ENCODE data around the gene MEA1. TPM values are rescaled to one million over a fixed set of nuclear protein-coding genes. Genes with fewer than 3 reads are reported as not detected.

MEA1 gene
- total RNA-seq, 2 donors from 2014 or later = 41.2 to 49.6 TPM

DNA sequence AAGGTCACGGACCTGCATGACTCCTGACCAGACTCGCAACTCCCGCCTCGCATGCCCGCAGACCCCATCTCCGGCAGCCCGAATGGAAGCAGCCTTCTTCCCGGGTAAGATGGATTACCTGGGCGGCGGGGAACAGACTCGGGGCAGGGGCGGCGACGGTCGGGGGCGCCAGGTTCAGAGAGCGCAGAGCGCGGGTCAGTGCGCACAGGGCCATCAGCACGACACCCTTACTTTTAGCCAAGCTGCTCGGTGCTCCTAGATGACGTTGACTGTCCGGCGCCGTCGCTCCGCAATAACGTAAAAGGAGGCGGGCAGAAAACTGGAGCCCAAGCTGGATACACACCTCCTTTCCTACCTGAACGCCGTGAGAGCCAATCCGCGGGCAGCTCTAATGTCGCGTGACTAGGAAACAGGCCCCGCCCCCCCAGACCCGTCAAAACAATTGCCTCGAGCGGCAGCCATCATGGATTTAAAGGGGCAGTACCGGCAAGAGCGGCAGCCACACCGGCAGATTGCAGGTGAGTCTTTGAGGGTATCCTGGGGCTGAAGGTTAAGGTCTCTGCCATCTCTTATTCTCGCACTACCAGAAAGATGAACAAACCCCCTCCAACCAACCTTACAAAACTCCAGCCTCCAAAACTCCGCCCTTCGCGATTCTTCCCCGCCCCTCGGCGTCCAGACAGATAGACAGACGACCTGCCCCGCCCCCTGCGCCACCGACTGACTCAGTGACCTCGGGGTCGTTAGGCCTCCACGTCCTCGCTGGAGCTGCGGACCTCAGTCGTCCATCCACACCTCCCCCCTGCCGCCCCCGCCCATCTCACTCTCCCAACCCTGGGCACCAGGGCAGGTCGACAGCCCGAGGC is 45.7 kb upstream of the MEA1 start, which contains the start of the genes KLC4 and MRPL2:
TSS of gene KLC4 (plus strand) at position 464 of the 866 bp plus-strand sequence. CDS start 1,705 bp downstream, outside the sequence.
TSS of gene MRPL2 (minus strand) at position 267 of the 866 bp plus-strand sequence. CDS start at position 214, 53 bp downstream.
- Histone ChIP-seq H3K9me3 (no peaks in the 10 kb centered on the region), H3K27ac (peak within 1 kb of the TSS; percentile 73 to 91), H3K4me3 (peak within 1 kb of the TSS; percentile 80), H3K4me1 (ENCODE audit: control insufficient read depth in 1 of 2, low read depth in 2 of 2) (peaks cover 9 to 28% of the 10 kb centered on the region in 2 donors), H3K27me3 (replicated peaks; ENCODE audit: insufficient read depth) (no peaks in the 10 kb centered on the region), H3K36me3 (peaks cover 5% of the 10 kb centered on the region)
- TF ChIP-seq, protein P1, sequence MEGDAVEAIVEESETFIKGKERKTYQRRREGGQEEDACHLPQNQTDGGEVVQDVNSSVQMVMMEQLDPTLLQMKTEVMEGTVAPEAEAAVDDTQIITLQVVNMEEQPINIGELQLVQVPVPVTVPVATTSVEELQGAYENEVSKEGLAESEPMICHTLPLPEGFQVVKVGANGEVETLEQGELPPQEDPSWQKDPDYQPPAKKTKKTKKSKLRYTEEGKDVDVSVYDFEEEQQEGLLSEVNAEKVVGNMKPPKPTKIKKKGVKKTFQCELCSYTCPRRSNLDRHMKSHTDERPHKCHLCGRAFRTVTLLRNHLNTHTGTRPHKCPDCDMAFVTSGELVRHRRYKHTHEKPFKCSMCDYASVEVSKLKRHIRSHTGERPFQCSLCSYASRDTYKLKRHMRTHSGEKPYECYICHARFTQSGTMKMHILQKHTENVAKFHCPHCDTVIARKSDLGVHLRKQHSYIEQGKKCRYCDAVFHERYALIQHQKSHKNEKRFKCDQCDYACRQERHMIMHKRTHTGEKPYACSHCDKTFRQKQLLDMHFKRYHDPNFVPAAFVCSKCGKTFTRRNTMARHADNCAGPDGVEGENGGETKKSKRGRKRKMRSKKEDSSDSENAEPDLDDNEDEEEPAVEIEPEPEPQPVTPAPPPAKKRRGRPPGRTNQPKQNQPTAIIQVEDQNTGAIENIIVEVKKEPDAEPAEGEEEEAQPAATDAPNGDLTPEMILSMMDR (IDR thresholded peaks at IDR 0.05) = no peak
- ATAC-seq (ENCODE audit: insufficient number of reproducible peaks, low FRiP score, low read depth) = peak; percentile 96
- peak; percentile 95 for DNase-seq (ENCODE audit: low spot score)

DNA sequence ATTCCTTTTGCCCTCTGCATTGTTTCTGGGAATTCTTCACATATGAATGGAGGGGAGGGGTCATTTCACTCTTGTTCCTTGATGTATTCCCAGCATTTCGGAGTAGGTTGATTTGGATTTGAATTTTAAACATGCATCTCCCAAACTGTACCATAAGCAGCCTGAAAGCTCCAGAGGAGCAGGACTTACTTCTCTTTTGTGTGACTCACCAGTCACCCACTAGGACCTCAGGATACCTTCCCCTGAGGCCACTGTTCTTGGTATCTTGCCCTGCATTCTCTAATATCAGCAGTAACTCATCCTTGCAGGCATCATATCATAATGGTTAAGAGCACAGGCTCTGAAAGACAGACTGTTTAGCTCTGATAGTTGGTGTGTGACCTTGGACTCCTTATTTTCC is 44.8 kb upstream of the MEA1 start:
- Histone ChIP-seq H3K27me3 (replicated peaks; ENCODE audit: insufficient read depth) (no peaks in the 10 kb centered on the region), H3K9me3 (no peaks in the 10 kb centered on the region), H3K4me3 (peak overlapping the region; percentile 80), H3K4me1 (ENCODE audit: control insufficient read depth in 1 of 2, low read depth in 2 of 2) (peaks cover 14 to 33% of the 10 kb centered on the region in 2 donors), H3K36me3 (peaks cover 5% of the 10 kb centered on the region), H3K27ac (peak overlapping the region; percentile 73 to 91)
- ATAC-seq (ENCODE audit: insufficient number of reproducible peaks, low FRiP score, low read depth) (no peak), DNase-seq (ENCODE audit: low spot score) (no peak)
- TF ChIP-seq, protein P1 (IDR thresholded peaks at IDR 0.05) = no peak

DNA sequence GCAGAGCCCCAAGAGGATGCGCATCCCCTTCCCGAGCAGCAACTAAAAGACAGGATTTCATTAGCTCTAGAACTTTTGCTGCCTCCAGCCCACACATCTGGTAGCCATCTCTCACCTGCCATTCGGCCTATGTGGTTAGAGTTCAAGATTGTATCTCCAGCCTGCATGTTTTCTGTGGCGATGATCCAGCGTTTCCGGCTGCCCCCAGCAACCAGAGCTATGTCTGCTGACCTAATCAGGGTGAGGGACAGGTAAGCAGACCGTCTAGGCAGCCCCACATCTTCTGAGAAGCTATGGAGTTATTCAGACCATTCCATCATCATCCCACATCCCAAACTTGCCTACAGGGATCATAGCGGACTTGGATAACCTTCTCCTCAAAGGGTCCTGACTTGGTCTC is 42.2 kb upstream of the MEA1 start:
- no peak overlapping the region for H3K27ac ChIP-seq
- H3K36me3 ChIP-seq = peaks cover 5% of the 10 kb centered on the region
- no peaks in the 10 kb centered on the region for H3K27me3 ChIP-seq (replicated peaks; ENCODE audit: insufficient read depth)
- ATAC-seq (ENCODE audit: insufficient number of reproducible peaks, low FRiP score, low read depth) (no peak), DNase-seq (ENCODE audit: low spot score) (no peak)
- H3K4me1 ChIP-seq (ENCODE audit: control insufficient read depth in 1 of 2, low read depth in 2 of 2) = peaks cover 14 to 50% of the 10 kb centered on the region in 2 donors
- no peak overlapping the region for H3K4me3 ChIP-seq
- TF ChIP-seq, protein P1 (IDR thresholded peaks at IDR 0.05) = no peak
- H3K9me3 ChIP-seq = no peaks in the 10 kb centered on the region

DNA sequence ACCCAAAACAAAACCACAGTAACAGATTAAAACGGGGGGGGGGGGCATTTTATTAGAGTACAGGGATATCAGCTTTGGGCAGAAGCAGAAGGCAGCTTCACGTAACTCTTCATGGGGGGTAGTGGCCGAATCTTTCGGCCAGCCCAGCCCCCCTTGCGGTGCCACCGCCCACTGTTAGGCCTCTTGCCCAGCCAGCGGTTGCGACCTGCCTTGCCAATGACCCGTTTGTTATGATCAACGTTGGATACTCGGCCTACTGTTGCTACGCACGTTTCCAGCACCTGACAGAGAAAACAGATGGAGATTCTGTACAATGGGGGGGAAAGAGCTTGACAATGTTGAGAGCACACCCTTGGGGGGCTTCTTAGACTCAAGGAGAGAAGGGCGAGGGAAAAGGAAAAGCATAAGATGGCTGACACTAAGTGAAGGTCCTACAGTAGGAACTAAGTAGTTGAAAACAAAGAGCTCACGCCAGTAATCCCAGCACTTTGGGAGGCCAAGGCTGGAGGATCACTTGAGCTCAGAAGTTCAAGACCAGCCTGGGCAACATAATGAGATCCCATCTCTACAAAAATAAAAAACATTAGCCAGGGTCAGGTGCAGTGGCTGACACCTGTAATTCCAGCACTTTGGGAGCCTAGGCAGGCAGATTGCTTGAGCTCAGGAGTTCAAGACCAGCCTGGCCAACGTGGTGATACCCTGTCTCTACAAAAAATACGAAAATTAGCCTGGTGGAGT is 40.6 kb upstream of the MEA1 start:
- H3K36me3 ChIP-seq = peaks cover 9% of the 10 kb centered on the region
- DNase-seq (ENCODE audit: low spot score) = no peak
- ATAC-seq (ENCODE audit: insufficient number of reproducible peaks, low FRiP score, low read depth) = no peak

More for the DNA sequence above, 40.6 kb upstream of the MEA1 start:
- Histone ChIP-seq H3K4me3 (peak overlapping the region; percentile 77), H3K4me1 (ENCODE audit: control insufficient read depth in 1 of 2, low read depth in 2 of 2) (peaks cover 11 to 38% of the 10 kb centered on the region in 2 donors), H3K27me3 (replicated peaks; ENCODE audit: insufficient read depth) (no peaks in the 10 kb centered on the region), H3K9me3 (no peaks in the 10 kb centered on the region), H3K27ac (peak overlapping the region; percentile 81 to 89)
- TF ChIP-seq, protein P1 (IDR thresholded peaks at IDR 0.05) = no peak
